Smooth muscle cell (in vitro differentiated cells): ENCODE measurements around the gene C19orf25. TPM values are rescaled to one million over a fixed set of nuclear protein-coding genes. Genes with fewer than 3 reads are reported as not detected.

Source experiments
- DNase-seq: peaks from one replicate; lab custom pipeline; 2025; ENCODE audit not compliant: unreplicated experiment; lab: John Stamatoyannopoulos, UW
- H2AFZ ChIP-seq: fragments of 200-600 bp; sonication (generic); 2 replicates; pipeline ENCODE4 v1.6.0; 2016; ENCODE audit warnings: antibody characterized with exemption, low read depth, mild to moderate bottlenecking
- H3F3A ChIP-seq: fragments of 200-600 bp; sonication (generic); 2 replicates; pipeline ENCODE4 v1.6.0; 2017; ENCODE audit warnings: antibody characterized with exemption, low read depth
- H3K27ac ChIP-seq: fragments of 200-600 bp; sonication (generic); 2 replicates; pipeline ENCODE4 v1.5.1; 2016; ENCODE audit warnings: low read depth, mild to moderate bottlenecking
- H3K27me3 ChIP-seq: fragments of 200-600 bp; sonication (generic); 2 replicates; pipeline ENCODE4 v1.6.1; 2016; ENCODE audit warnings: low read depth, mild to moderate bottlenecking
- H3K36me3 ChIP-seq: fragments of 200-600 bp; sonication (generic); 2 replicates; pipeline ENCODE4 v1.5.1; 2016; ENCODE audit warnings: low read depth
- H3K4me1 ChIP-seq: fragments of 200-600 bp; sonication (generic); 2 replicates; pipeline ENCODE4 v1.5.1; 2016; ENCODE audit warnings: low read depth
- H3K4me2 ChIP-seq: fragments of 200-600 bp; sonication (generic); 2 replicates; pipeline ENCODE4 v1.6.0; 2016; ENCODE audit warnings: mild to moderate bottlenecking
- H3K4me3 ChIP-seq: fragments of 200-600 bp; sonication (generic); 2 replicates; pipeline ENCODE4 v1.5.1; 2016; ENCODE audit warnings: mild to moderate bottlenecking
- H3K79me2 ChIP-seq: fragments of 200-600 bp; sonication (generic); 2 replicates; pipeline ENCODE4 v1.6.0; 2016; ENCODE audit warnings: low read depth, mild to moderate bottlenecking
- H3K9ac ChIP-seq: fragments of 200-600 bp; sonication (generic); 2 replicates; pipeline ENCODE4 v1.6.0; 2016; ENCODE audit warnings: low read depth
- H3K9me3 ChIP-seq: fragments of 200-600 bp; sonication (generic); replicated peaks from 2 replicates; pipeline ENCODE4 v1.5.1; 2016; ENCODE audit warnings: low read depth
- H4K20me1 ChIP-seq: fragments of 200-600 bp; sonication (generic); 2 replicates; pipeline ENCODE4 v1.6.0; 2016; ENCODE audit warnings: low read depth
- CTCF ChIP-seq: fragments of 200-600 bp; sonication (generic); IDR thresholded peaks from 2 replicates; pipeline ENCODE4 v1.5.1; 2017; ENCODE audit warnings: borderline replicate concordance, mild to moderate bottlenecking, antibody characterized with exemption; ENCODE audit not compliant: insufficient read depth, poor library complexity, severe bottlenecking
- WGBS: methylation state at CpG from one replicate; pipeline ENCODE4 v1.1.7; 2016; ENCODE audit warnings: low lambda C conversion rate; 5-methylcytosine and 5-hydroxymethylcytosine counted together
- polyA plus RNA-seq: library from polyadenylated mRNA; unstranded; fragments of >200 nt; fragmentation: Nextera tagmentation; extraction: Ambion mirVana; gene quantifications from 2 replicates; pipeline ENCODE4 v1.2.1, GENCODE V29; 2016
- total RNA-seq: library from RNA; depleted of rRNA; stranded (reverse); fragments of >200 nt; gene quantifications from 2 replicates; pipeline ENCODE4 v1.2.3, GENCODE V29; 2014

The C19orf25 gene
- total and polyA plus RNA-seq, 2 experiments from 2014 or later, result 15.2 to 27.9 TPM

GRCh38 chr19:1526066-1526778 is 47.2 kb upstream of the C19orf25 start:
- no peak overlapping the region for H3K9ac ChIP-seq
- no peak overlapping the region for H2AFZ ChIP-seq
- no peaks in the 10 kb centered on the region for H4K20me1 ChIP-seq
- no peak overlapping the region for H3K4me2 ChIP-seq
- no peaks in the 10 kb centered on the region for H3F3A ChIP-seq
- WGBS, result 89% methylated on average over 32 of the region's 33 CpGs
- no peaks in the 10 kb centered on the region for H3K4me1 ChIP-seq
- DNase-seq, result no peak
- no peak for TF ChIP-seq CTCF
- no peaks in the 10 kb centered on the region for H3K36me3 ChIP-seq
- no peaks in the 10 kb centered on the region for H3K9me3 ChIP-seq
- H3K27ac ChIP-seq, result no peak overlapping the region
- H3K4me3 ChIP-seq, result no peak overlapping the region
- H3K27me3 ChIP-seq, result peaks cover 36% of the 10 kb centered on the region
- no peaks in the 10 kb centered on the region for H3K79me2 ChIP-seq

GRCh38 chr19:1525343-1525742 is 46.3 kb upstream of the C19orf25 start:
- Histone ChIP-seq H3K9me3 (no peaks in the 10 kb centered on the region), H3K4me1 (no peaks in the 10 kb centered on the region), H2AFZ (no peak overlapping the region), H3F3A (no peaks in the 10 kb centered on the region), H3K27me3 (peaks cover 36% of the 10 kb centered on the region), H4K20me1 (no peaks in the 10 kb centered on the region), H3K79me2 (no peaks in the 10 kb centered on the region), H3K9ac (no peak overlapping the region), H3K4me2 (no peak overlapping the region), H3K27ac (no peak overlapping the region), H3K4me3 (no peak overlapping the region), H3K36me3 (no peaks in the 10 kb centered on the region)
- WGBS, result 81% methylated on average over 28 of the region's 31 CpGs
- DNase-seq, result no peak
- TF ChIP-seq CTCF, result no peak

GRCh38 chr19:1524972-1525325 is 45.9 kb upstream of the C19orf25 start:
- DNase-seq, result no peak
- H3K79me2 ChIP-seq, result no peaks in the 10 kb centered on the region
- H3K4me3 ChIP-seq, result no peak overlapping the region
- no peaks in the 10 kb centered on the region for H3F3A ChIP-seq
- peaks cover 36% of the 10 kb centered on the region for H3K27me3 ChIP-seq
- H3K36me3 ChIP-seq, result no peaks in the 10 kb centered on the region
- H3K9ac ChIP-seq, result no peak overlapping the region
- H3K4me1 ChIP-seq, result no peaks in the 10 kb centered on the region
- no peak for TF ChIP-seq CTCF
- no peak overlapping the region for H3K27ac ChIP-seq
- H3K9me3 ChIP-seq, result no peaks in the 10 kb centered on the region
- no peaks in the 10 kb centered on the region for H4K20me1 ChIP-seq
- H3K4me2 ChIP-seq, result no peak overlapping the region
- no peak overlapping the region for H2AFZ ChIP-seq
- 73% methylated on average over 17 of the region's 17 CpGs for WGBS

GRCh38 chr19:1524287-1524971 is 45.4 kb upstream of the C19orf25 start:
- 26% methylated on average over 39 of the region's 49 CpGs for WGBS
- Histone ChIP-seq H3K9ac (no peak overlapping the region), H4K20me1 (no peaks in the 10 kb centered on the region), H2AFZ (no peak overlapping the region), H3K27ac (no peak overlapping the region), H3F3A (no peaks in the 10 kb centered on the region), H3K4me1 (no peaks in the 10 kb centered on the region), H3K4me2 (peak overlapping the region; percentile 76), H3K36me3 (no peaks in the 10 kb centered on the region), H3K79me2 (no peaks in the 10 kb centered on the region), H3K27me3 (peaks cover 36% of the 10 kb centered on the region), H3K9me3 (no peaks in the 10 kb centered on the region), H3K4me3 (peak overlapping the region; percentile 29)
- no peak for TF ChIP-seq CTCF
- DNase-seq, result no peak
